Endometrium (tissue), 2 donors: ENCODE data around the gene EVL.
"Not testable (repeated sequence)": the region's sequence is repeated elsewhere in the genome, so short reads cannot be mapped to it uniquely, and the experiment has no call there.

Experiments
- FAIRE-seq: peaks from 2 replicates; lab custom pipeline; 2012; peaks lifted over from hg19 to GRCh38; lab: Jason Lieb, UNC
- donor health status: control.
- donor health status: control.

EVL gene

GRCh38 chr14:100065111-100065871 is at the start of gene EVL:
Gene EVL (plus strand): TSS chr14:100065422. CDS start chr14:100065501, 79 bp downstream.
- no peak for FAIRE-seq

GRCh38 chr14:100017553-100017952 is 47.7 kb upstream of the EVL start:
- FAIRE-seq: no peak

GRCh38 chr14:100018054-100018453 is 47.2 kb upstream of the EVL start:
- no peak for FAIRE-seq

GRCh38 chr14:100018482-100018881 is 46.7 kb upstream of the EVL start:
- FAIRE-seq: no peak

GRCh38 chr14:100019156-100019744 is 46.0 kb upstream of the EVL start:
- no peak for FAIRE-seq

GRCh38 chr14:100020629-100021028 is 44.6 kb upstream of the EVL start:
- no peak for FAIRE-seq

- FAIRE-seq: no peak
These were observed 42.3 kb upstream of the EVL start for GRCh38 chr14:100022772-100023451.

- no peak for FAIRE-seq
These were observed 40.1 kb upstream of the EVL start for GRCh38 chr14:100025111-100025510.

GRCh38 chr14:100027771-100028490 is 37.3 kb upstream of the EVL start:
- FAIRE-seq: no peak

- FAIRE-seq: no peak
These were observed 36.1 kb upstream of the EVL start for GRCh38 chr14:100028990-100029677.

- not testable (repeated sequence) for FAIRE-seq
These were observed 35.2 kb upstream of the EVL start for GRCh38 chr14:100030006-100030405.

GRCh38 chr14:100030452-100031153 is 34.6 kb upstream of the EVL start:
- FAIRE-seq: no peak

GRCh38 chr14:100031506-100032281 is 33.5 kb upstream of the EVL start:
- no peak for FAIRE-seq

GRCh38 chr14:100032738-100033137 is 32.5 kb upstream of the EVL start:
- no peak for FAIRE-seq

- FAIRE-seq: no peak
These were observed 31.7 kb upstream of the EVL start for GRCh38 chr14:100033347-100034075.

- FAIRE-seq: no peak
These were observed 30.8 kb upstream of the EVL start for GRCh38 chr14:100034468-100034867.

- peak; percentile 99 for FAIRE-seq
These were observed 30.2 kb upstream of the EVL start for GRCh38 chr14:100034961-100035500.

- no peak for FAIRE-seq
These were observed 29.5 kb upstream of the EVL start for GRCh38 chr14:100035700-100036099.

GRCh38 chr14:100037353-100037752 is 27.9 kb upstream of the EVL start:
- FAIRE-seq: no peak

GRCh38 chr14:100038065-100038464 is 27.2 kb upstream of the EVL start:
- no peak for FAIRE-seq
